Camera-type eye (tissue), 1 donor: ENCODE measurements around the gene SCGB2A2. TPM values are rescaled to one million over a fixed set of nuclear protein-coding genes. Genes with fewer than 3 reads are reported as not detected.

ENCODE experiments used
- total RNA-seq: library from RNA; depleted of rRNA; stranded (reverse); fragments of >200 nt; gene quantifications from one replicate; pipeline ENCODE4 v1.2.3, GENCODE V29; 2014

Gene SCGB2A2
- total RNA-seq = not detected

GRCh38 chr11:62269654-62270278, at the start of gene SCGB2A2:
Gene SCGB2A2 (plus strand): TSS chr11:62270158. CDS start chr11:62270217, 59 bp downstream.

GRCh38 chr11:62242021-62242420, 27.9 kb upstream of the SCGB2A2 start, which contains the start of gene SCGB1D2:
Gene SCGB1D2 (plus strand): TSS chr11:62242239. CDS start chr11:62242308, 69 bp downstream.

GRCh38 chr11:62298975-62299374, 29.0 kb downstream of the SCGB2A2 start, which contains the start of gene SCGB1D4:
Gene SCGB1D4 (minus strand): TSS chr11:62299075. CDS start chr11:62299010, 65 bp downstream.

Other genes starting within 250 kb of the SCGB2A2 start
- 28.0 TPM for gene INCENP, start 146.1 kb upstream of the SCGB2A2 start, total RNA-seq
- not detected for gene SCGB1D1, start 79.9 kb upstream of the SCGB2A2 start, total RNA-seq
- gene SCGB2A1, start 61.5 kb upstream of the SCGB2A2 start, total RNA-seq = not detected
- not detected for gene SCGB1D2, start 27.9 kb upstream of the SCGB2A2 start, total RNA-seq
- not detected for gene SCGB1D4, start 28.9 kb downstream of the SCGB2A2 start, total RNA-seq
- 17.8 TPM for gene ASRGL1, start 67.3 kb downstream of the SCGB2A2 start, total RNA-seq
- not detected for gene SCGB1A1, start 148.9 kb downstream of the SCGB2A2 start, total RNA-seq